ENCODE data around the gene HBD.
"Not testable (repeated sequence)": the region's sequence is repeated elsewhere in the genome, so short reads cannot be mapped to it uniquely, and the experiment has no call there.

The HBD gene

DNA sequence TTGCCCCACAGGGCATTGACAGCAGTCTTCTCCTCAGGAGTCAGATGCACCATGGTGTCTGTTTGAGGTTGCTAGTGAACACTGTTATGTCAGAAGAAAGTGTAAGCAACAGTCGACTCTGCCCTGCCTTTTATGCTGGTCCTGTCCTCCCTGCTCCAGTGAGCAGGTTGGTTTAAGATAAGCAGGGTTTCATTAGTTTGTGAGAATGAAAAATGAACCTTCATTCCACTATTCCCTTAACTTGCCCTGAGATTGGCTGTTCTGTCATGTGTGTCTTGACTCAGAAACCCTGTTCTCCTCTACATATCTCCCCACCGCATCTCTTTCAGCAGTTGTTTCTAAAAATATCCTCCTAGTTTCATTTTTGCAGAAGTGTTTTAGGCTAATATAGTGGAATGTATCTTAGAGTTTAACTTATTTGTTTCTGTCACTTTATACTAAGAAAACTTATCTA lies at the start of gene HBD:
TSS of gene HBD (minus strand) at position 103 of the 454 bp plus-strand sequence. CDS start at position 53, 50 bp downstream.
- DNase-seq, result no peak

DNA sequence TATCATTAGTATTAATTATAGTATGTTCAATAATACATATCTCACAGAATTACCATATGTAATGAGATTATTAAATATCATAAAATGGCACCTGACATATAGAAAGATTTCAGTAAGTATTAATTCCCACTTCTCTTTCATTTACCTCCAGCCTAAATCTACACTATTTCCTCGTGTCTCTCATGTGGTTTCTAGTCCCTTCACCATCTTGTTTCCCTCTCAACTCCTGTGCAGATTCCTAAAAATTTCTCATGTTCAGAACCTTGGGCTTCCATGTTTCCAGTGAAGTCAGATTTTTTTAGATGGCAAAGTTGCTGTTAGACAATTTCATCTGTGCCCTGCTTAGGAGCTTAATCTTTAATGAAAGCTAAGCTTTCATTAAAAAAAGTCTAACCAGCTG lies 49.6 kb upstream of the HBD start:
- no peak for DNase-seq

DNA sequence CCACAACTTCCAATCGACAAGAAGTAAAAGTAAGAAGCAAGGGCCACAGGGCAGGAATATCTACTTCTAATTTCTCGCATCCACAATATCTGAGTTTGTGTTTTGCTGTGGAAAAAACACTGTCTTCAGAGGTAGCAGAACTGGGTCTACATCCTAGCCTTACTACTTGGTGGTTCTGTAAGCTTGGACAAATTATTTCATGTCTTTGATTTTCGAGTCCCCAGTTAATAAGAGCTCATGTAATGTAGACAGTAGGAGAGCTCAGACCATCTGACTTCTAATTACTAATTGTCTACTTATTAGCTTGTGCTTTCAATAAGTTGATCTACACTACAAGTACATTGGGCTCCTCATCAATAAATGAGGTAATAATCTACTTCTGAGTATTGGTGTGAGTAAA lies 48.8 kb upstream of the HBD start:
- DNase-seq, result no peak

DNA sequence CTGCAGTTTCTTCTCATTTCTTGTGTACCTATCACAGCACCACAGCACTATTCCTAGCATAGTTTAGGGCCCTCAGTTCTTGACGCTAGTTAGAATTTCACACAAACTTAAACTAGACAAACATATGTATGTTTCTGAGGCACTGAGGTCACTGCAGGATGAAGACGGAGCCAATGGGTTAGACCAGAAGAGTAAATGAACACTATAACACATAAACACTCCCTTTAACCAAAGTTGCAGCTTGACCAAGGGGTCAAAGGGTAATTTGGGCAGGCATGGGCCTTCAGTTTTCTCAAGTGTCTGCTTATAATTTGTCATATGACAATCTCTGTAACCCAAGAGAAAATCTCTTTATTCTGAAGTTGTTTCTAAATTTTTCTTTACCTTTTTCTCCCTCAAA lies 48.3 kb upstream of the HBD start:
- no peak for DNase-seq

DNA sequence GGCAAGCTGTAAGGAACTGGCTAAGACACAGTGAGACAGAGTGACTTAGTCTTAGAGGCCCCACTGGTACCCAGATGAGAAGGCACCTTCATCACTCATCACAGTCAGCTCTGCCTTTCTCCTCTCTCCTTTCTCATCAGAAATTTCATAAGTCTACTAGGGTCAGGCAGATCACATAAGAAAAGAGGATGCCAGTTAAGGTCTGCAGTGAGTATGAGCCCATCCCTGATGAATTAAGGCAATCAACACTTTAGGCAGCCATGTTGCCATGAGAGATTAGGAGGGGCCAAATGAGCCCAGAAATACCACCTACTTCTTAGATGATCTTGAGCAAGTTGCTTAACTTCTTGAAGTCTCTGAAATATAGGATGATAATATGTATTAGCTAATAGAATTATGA lies 47.3 kb upstream of the HBD start:
- no peak for DNase-seq

DNA sequence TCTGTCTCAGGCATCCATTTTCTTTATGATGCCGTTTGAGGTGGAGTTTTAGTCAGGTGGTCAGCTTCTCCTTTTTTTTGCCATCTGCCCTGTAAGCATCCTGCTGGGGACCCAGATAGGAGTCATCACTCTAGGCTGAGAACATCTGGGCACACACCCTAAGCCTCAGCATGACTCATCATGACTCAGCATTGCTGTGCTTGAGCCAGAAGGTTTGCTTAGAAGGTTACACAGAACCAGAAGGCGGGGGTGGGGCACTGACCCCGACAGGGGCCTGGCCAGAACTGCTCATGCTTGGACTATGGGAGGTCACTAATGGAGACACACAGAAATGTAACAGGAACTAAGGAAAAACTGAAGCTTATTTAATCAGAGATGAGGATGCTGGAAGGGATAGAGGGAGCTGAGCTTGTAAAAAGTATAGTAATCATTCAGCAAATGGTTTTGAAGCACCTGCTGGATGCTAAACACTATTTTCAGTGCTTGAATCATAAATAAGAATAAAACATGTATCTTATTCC lies 46.4 kb upstream of the HBD start:
- no peak for DNase-seq

DNA sequence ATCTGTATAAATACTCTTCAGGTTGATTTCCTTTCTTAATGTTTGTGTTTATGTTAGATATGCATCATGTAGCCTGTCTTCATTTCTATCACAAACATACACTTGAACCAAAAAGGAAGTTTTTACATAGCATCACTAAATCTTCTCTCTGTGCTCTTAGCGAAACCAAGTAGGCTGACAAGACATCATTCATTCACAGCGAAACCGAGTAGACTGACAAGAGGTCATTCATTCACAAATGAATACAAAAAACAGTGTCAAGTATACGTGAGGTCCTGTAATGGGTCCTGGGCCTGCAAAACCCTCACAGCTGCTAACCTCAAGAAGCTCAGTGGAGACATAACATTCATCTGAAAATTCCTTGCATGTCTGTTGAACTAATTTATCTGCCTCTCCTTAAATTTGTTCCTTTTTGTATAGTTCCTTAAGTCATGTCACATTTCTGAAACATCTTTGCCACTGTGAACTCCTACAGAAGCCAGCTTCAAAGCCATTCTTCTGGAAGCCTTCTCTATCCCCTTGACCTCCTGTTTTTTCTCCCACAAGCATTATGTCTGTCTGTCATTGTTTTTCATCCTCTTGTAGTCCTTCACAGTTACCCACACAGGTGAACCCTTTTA lies 45.3 kb upstream of the HBD start:
- DNase-seq, result no peak

DNA sequence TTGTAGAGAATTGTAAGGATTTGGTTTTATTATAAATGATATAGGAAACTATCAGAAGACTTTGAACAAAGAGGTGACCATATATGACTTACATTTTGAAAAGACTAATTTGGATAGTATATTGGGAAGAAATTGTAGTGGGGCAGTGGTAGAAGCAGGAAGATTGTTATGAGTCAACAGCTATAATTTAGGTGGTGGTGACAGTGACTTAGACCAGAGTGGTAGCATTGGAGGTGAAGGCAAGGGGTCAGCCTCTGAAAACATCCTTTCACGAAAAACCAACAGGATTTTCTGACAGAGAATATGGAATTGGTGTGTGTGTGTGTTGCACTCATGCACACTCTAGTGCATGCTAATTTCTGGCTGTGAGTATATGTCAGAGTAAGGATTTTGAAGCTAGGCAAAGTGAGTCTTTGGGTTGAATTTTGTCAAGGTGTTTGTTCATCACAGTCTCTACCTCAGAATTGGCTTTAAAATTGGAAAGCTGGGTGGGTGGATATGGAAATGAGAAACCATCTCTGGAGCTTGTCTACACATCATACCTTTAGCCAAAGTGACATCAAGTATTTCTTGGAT lies 43.6 kb upstream of the HBD start:
- DNase-seq, result no peak

DNA sequence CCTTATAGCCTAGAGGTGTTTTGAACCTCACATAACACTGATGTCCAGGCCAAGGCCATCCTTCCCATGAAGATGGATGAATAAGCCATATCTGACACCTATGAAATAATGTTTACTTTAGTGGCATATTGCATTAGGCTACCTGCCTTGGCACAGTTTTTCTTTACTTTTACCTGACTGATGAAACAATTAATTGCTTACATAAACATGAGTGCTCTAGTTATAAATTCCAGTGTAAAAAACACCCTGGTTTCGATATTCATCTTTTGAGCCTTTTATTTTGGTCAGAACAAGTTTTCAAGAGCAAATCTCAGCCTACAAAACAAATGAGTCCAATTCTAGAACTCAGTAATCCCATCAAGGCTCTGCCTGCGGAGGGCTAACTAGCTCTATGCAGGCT lies 42.4 kb upstream of the HBD start:
- DNase-seq, result no peak

DNA sequence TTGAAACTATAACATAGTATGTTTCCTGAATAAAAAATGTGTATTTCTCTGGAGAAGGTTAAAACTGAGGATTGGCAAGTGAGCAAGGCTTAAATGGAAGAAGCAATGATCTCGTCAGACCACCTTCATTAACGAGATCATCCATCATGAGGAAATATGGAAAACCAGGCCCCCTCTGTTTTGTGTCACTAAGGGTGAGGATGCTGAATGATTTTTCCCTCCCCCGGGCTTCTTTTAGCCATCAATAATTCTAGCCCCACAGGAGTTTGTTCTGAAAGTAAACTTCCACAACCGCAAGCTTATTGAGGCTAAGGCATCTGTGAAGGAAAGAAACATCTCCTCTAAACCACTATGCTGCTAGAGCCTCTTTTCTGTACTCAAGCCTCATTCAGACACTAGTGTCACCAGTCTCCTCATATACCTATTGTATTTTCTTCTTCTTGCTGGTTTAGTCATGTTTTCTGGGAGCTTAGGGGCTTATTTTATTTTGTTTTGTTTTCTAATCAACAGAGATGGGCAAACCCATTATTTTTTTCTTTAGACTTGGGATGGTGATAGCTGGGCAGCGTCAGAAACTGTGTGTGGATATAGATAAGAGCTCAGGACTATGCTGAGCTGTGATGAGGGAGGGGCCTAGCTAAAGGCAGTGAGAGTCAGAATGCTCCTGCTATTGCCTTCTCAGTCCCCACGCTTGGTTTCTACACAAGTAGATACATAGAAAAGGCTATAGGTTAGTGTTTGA lies 41.3 kb upstream of the HBD start:
- no peak for DNase-seq

DNA sequence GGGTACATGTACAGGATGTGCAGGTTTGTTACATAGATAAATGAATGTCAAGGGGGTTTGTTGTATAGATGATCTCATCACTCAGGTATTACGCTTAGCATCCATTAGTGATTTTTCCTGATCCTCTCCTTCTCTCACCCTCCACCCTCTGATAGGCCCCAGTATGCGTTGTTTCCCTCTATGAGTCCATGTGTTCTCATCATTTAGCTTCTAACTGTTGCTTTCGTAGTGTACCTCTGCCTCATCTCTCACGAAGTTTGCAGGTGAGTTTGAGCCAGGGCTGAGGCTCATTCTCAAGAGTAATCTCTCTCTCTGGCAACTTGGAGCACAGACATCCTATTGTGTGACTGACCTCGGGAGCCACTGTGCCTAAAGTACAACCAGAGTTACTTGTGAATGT lies 40.1 kb upstream of the HBD start:
- no peak for DNase-seq

DNA sequence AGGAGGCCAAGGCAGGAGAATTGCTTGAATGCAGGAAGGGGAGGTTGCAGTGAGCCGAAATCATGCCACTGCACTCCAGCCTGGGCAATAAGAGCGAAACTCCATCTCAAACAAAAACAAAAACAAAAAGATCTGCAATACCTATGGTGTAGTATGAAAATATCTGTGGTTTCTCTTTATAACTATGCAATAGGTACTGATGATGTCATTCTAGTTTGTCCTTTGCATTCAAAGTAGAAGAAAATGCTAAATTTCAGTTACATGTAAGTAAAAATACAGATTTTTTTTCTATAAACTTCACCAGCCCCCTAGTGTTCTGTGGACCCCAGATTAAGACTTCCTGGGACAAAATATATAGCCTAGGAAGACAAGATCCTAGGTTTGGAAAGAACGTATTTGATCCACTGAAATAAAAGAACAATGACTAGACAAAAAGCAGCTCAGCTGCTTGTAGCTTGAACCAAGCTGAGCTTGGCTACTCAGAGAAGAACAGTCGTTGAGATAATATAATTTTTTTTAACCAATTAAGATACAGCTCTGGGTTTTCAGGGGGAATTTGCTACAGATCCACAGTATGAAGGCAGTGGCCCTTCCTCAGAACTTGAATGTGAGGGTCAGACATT lies 38.2 kb upstream of the HBD start:
- no peak for DNase-seq

DNA sequence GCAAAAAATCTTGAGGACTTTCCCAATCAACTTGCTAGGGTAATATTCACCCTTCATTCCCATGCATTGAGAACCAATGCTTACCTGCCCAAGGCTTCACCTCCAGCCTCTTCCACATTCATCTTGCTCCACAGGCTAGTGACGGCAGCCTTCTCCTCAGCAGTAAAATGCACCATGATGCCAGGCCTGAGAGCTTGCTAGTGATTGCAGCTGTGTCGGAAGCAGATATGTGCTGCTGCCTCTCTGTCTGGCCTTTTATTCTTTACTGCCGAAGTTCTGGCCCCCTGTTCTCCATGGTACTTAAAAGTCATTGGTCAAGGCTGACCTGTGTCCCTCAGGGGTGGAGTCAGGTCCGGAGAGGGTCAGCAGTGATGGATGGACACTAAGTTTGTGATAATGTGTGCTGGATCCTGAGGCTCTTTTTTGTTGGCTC lies 35.4 kb upstream of the HBD start, which contains the start of gene HBE1:
TSS of gene HBE1 (minus strand) at position 231 of the 433 bp plus-strand sequence. CDS start at position 176, 55 bp downstream.
- DNase-seq, result no peak

DNA sequence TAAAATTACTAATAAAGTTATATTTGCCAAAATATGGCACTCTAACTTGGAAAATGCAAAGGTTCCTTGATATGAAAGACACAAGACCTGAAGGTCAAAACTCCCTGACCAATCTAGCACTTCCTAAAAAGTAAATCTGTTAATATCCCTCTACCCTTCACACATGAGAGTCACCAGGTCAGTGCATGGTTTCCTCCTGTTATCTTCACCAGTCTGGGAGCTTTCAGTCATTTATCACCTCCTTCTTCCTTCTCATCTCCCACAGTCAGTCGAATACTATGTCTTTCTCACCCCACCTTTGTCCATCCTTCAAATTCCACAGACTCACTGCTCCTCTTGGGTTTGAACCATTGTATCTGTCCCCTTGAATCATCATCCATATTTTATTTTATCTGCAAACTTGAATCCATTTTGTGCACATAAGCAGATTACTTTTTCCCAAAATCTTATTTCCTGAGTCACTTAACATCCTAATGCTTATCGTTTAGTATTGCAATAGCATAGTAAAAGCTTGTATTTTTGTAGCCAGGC lies 32.8 kb upstream of the HBD start:
- no peak for DNase-seq

DNA sequence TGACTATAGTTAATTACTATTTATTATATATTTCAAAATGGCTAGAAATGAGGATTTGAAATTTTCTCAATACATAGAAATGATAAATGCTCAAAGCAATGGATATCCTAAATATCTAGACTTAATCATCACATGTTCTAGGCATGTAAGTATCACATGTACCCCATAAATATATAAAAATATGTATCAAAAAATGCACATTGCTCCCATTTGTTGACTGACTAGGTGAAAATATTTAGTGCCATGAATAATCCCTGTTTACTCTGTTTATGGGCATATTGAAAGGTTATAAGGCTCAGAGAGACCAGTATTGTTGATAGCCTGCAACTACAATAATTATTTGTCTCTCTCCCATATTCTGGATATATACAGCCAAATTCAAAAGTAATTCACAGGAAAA lies 32.3 kb upstream of the HBD start:
- DNase-seq, result no peak

DNA sequence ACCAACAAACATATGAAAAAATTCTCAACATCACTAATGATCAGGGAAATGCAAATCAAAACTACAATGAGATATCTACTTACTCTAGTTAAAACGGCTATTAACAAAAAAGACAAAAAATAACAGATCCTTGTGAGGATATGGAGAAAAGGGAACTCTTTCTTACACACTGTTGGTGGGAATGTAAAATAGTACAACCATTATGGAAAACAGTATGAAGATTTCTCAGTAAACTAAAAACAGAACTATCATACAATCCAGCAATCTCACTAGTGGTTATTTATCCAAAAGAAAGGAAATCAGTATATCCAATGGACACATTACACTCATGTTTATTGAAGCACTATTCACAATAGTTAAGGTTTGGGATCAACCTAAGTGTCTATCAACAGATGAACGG lies 31.5 kb upstream of the HBD start:
- no peak for DNase-seq

DNA sequence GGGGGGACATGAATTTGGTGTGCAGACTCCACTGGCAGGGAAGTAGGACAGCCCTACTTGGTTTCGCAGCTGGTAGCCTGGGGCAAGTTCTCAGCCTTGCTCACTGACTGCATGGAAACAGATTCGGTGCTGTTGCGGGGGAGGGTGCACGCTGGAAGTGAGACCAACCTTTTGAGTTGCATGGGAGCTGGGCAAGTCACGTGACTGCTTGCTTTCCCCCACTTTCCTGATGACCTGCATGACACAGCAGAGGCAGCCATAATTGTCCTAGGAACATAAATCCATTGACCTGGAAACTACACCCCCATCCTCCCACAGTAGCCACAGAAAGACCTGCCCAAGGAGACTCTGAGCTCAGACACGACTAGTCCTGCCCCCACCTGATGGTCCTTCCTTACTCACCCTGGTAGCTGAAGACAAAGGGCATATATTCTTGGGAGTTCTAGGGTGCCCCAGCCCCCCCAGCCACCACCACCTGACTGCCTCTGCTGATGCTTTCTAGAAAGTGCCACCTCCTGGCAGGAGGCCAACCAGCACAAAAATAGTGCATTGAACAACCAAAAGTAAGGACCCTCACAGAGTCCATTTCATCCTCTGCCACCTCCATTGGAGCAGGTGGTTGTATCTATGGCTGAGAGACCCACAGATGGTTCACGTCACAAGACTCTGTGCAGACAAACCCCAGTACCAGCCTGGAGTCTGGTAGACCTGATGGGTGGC lies 24.4 kb upstream of the HBD start:
- DNase-seq, result no peak

DNA sequence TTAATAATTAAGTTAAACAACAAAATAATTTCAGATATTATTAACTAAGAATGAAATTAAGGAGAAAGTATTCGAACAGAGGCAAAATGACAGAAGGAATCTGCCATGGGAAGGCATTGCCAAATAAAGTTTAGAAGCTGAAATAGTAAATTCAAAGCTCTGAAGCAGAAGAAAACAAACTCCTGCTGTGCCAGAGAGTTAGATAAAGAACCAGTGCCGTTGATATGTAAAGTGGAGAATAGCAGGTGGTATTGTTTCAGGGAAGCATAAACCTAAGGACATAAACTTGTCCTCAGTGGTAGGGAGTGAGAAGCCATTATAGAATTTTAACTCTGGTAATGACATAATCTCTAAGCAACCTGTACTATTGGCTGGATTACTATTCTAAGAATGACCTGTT lies 23.0 kb upstream of the HBD start:
- DNase-seq, result no peak

DNA sequence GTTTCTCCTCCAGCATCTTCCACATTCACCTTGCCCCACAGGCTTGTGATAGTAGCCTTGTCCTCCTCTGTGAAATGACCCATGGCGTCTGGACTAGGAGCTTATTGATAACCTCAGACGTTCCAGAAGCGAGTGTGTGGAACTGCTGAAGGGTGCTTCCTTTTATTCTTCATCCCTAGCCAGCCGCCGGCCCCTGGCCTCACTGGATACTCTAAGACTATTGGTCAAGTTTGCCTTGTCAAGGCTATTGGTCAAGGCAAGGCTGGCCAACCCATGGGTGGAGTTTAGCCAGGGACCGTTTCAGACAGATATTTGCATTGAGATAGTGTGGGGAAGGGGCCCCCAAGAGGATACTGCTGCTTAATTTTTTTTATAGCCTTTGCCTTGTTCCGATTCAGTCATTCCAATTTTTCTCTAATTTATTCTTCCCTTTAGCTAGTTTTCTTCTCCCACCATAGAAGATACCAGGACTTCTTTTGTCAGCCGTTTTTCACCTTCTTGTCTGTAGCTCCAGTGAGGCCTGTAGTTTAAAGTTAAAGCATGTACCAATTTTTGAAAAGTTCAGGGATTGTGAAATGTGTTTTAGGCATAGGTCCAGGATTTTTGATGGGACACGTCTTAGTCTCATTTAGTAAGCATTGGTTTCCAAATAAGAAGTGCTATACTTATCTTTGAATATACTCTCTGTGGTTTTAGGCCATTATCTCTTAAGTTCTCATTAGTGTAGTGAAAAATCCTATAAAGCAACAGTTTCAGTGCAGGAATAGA lies 20.5 kb upstream of the HBD start, which contains the start of gene HBG2:
TSS of gene HBG2 (minus strand) at position 136 of the 768 bp plus-strand sequence. CDS start at position 83, 53 bp downstream.
- DNase-seq, result not testable (repeated sequence)

DNA sequence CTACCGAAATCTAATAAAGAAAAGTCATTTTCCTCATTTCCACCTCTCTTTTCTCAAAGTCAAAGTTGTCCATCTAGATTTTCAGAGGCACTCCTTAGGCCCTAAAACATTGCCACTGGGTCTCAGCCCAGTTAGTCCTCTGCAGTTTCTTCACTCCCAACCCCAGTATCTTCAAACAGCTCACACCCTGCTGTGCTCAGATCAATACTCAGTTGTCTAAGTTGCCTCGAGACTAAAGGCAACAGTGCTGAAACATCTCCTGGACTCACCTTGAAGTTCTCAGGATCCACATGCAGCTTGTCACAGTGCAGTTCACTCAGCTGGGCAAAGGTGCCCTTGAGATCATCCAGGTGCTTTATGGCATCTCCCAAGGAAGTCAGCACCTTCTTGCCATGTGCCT lies 19.7 kb upstream of the HBD start:
- not testable (repeated sequence) for DNase-seq

DNA sequence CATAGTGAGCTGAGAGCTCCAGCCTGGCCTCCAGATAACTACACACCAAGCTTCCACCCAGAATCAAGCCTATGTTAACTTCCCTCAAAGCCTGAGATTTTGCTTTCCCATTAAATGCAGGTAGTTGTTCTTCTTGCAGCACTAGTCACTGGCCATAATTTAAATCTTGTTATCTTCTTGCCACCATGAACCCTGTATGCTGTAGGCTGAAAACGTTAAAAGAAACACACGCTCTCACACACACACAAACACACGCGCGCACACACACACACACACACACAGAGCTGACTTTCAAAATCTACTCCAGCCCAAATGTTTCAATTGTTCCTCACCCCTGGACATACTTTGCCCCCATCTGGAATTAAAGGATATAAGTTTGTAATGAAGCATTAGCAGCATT lies 19.2 kb upstream of the HBD start:
- not testable (repeated sequence) for DNase-seq

DNA sequence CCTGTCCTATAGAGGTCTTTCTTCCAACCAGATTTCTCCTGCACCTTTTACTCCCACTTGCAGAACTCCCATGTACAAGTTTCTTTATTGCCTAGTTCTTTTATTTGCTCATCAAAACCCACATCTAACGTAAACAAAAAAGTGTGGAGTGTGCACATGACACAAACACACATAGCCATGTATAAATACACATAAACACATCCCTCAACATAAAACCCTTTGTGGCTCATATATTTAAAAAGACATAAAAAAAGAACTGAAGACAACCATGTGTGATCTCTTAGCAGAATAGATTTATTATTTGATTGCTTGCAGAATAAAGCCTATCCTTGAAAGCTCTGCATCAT lies 18.6 kb upstream of the HBD start:
- no peak for DNase-seq
